ENCODE measurements around the gene DKK3.

DKK3 gene

GRCh38 chr11:11942668-11943067 is 65.8 kb downstream of the DKK3 start:
- no peak for DNase-seq (ENCODE audit: low spot score)

- DNase-seq (ENCODE audit: low spot score) = no peak
These were observed 67.9 kb downstream of the DKK3 start for GRCh38 chr11:11940551-11940950.

- DNase-seq (ENCODE audit: low spot score) = no peak
These were observed 70.5 kb downstream of the DKK3 start for GRCh38 chr11:11937957-11938356.

GRCh38 chr11:11937433-11937832 is 71.0 kb downstream of the DKK3 start:
- DNase-seq (ENCODE audit: low spot score) = no peak

- DNase-seq (ENCODE audit: low spot score) = no peak
These were observed 72.9 kb downstream of the DKK3 start for GRCh38 chr11:11935536-11935935.

- DNase-seq (ENCODE audit: low spot score) = peak; percentile 28
These were observed 76.9 kb downstream of the DKK3 start for GRCh38 chr11:11931461-11932055.

- DNase-seq (ENCODE audit: low spot score) = no peak
These were observed 78.5 kb downstream of the DKK3 start for GRCh38 chr11:11929920-11930319.

- DNase-seq (ENCODE audit: low spot score) = no peak
These were observed 84.6 kb downstream of the DKK3 start for GRCh38 chr11:11923828-11924227.

GRCh38 chr11:11916981-11917399 is 91.4 kb downstream of the DKK3 start:
- no peak for DNase-seq (ENCODE audit: low spot score)

- no peak for DNase-seq (ENCODE audit: low spot score)
These were observed 92.8 kb downstream of the DKK3 start for GRCh38 chr11:11915625-11916024.

- no peak for DNase-seq (ENCODE audit: low spot score)
These were observed 95.0 kb downstream of the DKK3 start for GRCh38 chr11:11913395-11913794.
